WTC11 (cell line): ENCODE data around the gene ZIK1. TPM values are rescaled to one million over a fixed set of nuclear protein-coding genes. Genes with fewer than 3 reads are reported as not detected.

Source experiments
- ATAC-seq: fragments of 200-7000 bp; cut with Tn5 transposase; 2 replicates; pipeline ENCODE4 v1.10.0; 2021; ENCODE audit warnings: mild to moderate bottlenecking, moderate library complexity
- CTCF ChIA-PET: fragments of 300-600 bp; sonication (Branson Sonifier 250); formaldehyde crosslinking; loops from one replicate; lab custom pipeline; 2021; ENCODE audit warnings: antibody characterized with exemption; lab: Charles Lee
- POLR2A ChIA-PET: fragments of 350-600 bp; sonication (Branson Sonifier 250); formaldehyde crosslinking; loops from one replicate; lab custom pipeline; 2021; ENCODE audit warnings: antibody characterized with exemption; lab: Charles Lee
- DNase-seq: peaks from one replicate; pipeline ENCODE4 v3.0.0; 2021; ENCODE audit warnings: low spot score
- H3K27ac Mint-ChIP-seq: 2 replicates; pipeline ENCODE4 v1.8.0; 2021; ENCODE audit warnings: mixed read lengths
- H3K27me3 Mint-ChIP-seq: 2 replicates; pipeline ENCODE4 v1.8.0; 2021; ENCODE audit warnings: low read depth, mild to moderate bottlenecking, moderate library complexity, mixed read lengths
- H3K36me3 Mint-ChIP-seq: 2 replicates; pipeline ENCODE4 v1.8.0; 2021; ENCODE audit warnings: mixed read lengths
- H3K4me1 Mint-ChIP-seq: 2 replicates; pipeline ENCODE4 v1.8.0; 2022; ENCODE audit warnings: mixed read lengths
- H3K4me3 Mint-ChIP-seq: 2 replicates; pipeline ENCODE4 v1.8.0; 2021; ENCODE audit warnings: mild to moderate bottlenecking, moderate library complexity, mixed read lengths
- H3K9me3 Mint-ChIP-seq: 2 replicates; pipeline ENCODE4 v1.8.0; 2021; ENCODE audit warnings: mixed read lengths
- FOXJ3 ChIP-seq: sonication (generic); formaldehyde crosslinking; IDR thresholded peaks from 2 replicates; pipeline ENCODE4 v1.9.0; 2021; ENCODE audit warnings: missing genetic modification reagents, mild to moderate bottlenecking, borderline replicate concordance
- GTF2I ChIP-seq: fragments of 250-450 bp; sonication (Bioruptor Pico); conservative IDR thresholded peaks from 2 replicates; pipeline ENCODE4 v1.4.0; 2021; ENCODE audit warnings: mild to moderate bottlenecking
- IRF2 ChIP-seq: sonication (generic); formaldehyde crosslinking; IDR thresholded peaks from 2 replicates; pipeline ENCODE4 v1.8.0; 2022; ENCODE audit warnings: low read depth, missing genetic modification reagents, borderline replicate concordance
- NFE2L1 ChIP-seq: sonication (generic); formaldehyde crosslinking; IDR thresholded peaks from 2 replicates; pipeline ENCODE4 v1.8.1; 2023; ENCODE audit warnings: missing genetic modification reagents
- NR2C2 ChIP-seq: sonication (generic); formaldehyde crosslinking; IDR thresholded peaks from 2 replicates; pipeline ENCODE4 v1.8.0; 2022; ENCODE audit warnings: mild to moderate bottlenecking, missing genetic modification reagents
- NR3C1 ChIP-seq: sonication (generic); formaldehyde crosslinking; conservative IDR thresholded peaks from 2 replicates; pipeline ENCODE4 v1.8.1; 2023; ENCODE audit warnings: low read depth, mild to moderate bottlenecking, missing genetic modification reagents
- SMAD3 ChIP-seq: sonication (generic); formaldehyde crosslinking; IDR thresholded peaks from 2 replicates; pipeline ENCODE4 v1.8.0; 2022; ENCODE audit warnings: missing genetic modification reagents, mild to moderate bottlenecking, borderline replicate concordance
- SOX15 ChIP-seq: fragments of 250-450 bp; sonication (Bioruptor Pico); IDR thresholded peaks from 2 replicates; pipeline ENCODE4 v1.9.0; 2021; ENCODE audit warnings: mild to moderate bottlenecking
- TEAD1 ChIP-seq: sonication (generic); formaldehyde crosslinking; IDR thresholded peaks from 2 replicates; pipeline ENCODE4 v1.8.0; 2022; ENCODE audit warnings: mild to moderate bottlenecking, missing genetic modification reagents
- ZNF121 ChIP-seq: sonication (generic); formaldehyde crosslinking; IDR thresholded peaks from 2 replicates; pipeline ENCODE4 v1.8.0; 2023; ENCODE audit warnings: missing genetic modification reagents
- ZNF317 ChIP-seq: sonication (generic); formaldehyde crosslinking; IDR thresholded peaks from 2 replicates; pipeline ENCODE4 v1.8.1; 2023; ENCODE audit warnings: low read depth, mild to moderate bottlenecking, moderate library complexity, missing genetic modification reagents, borderline replicate concordance
- ZNF396 ChIP-seq: fragments of 250-450 bp; sonication (Bioruptor Pico); IDR thresholded peaks from 2 replicates; pipeline ENCODE4 v1.8.0; 2021; ENCODE audit warnings: mild to moderate bottlenecking, moderate library complexity, borderline replicate concordance
- ZNF416 ChIP-seq: fragments of 250-450 bp; sonication (Bioruptor Pico); IDR thresholded peaks from 2 replicates; pipeline ENCODE4 v1.9.0; 2021; ENCODE audit warnings: mild to moderate bottlenecking, inconsistent platforms
- total RNA-seq: library from RNA; stranded (reverse); gene quantifications from 3 replicates; pipeline ENCODE4 v1.2.3, GENCODE V29; 2021
- TF ChIP-seq, protein P1 (sequence below): sonication (generic); formaldehyde crosslinking; IDR thresholded peaks from 2 replicates; pipeline ENCODE4 v1.8.0; 2023; ENCODE audit warnings: missing genetic modification reagents
- TF ChIP-seq, protein P2 (sequence below): fragments of 250-450 bp; sonication (Bioruptor Pico); IDR thresholded peaks from 2 replicates; pipeline ENCODE4 v2.1.2; 2022; ENCODE audit warnings: mild to moderate bottlenecking, moderate library complexity
- TF ChIP-seq, protein P3 (sequence below): sonication (generic); formaldehyde crosslinking; IDR thresholded peaks from 2 replicates; pipeline ENCODE4 v1.8.1; 2023; ENCODE audit warnings: mild to moderate bottlenecking, missing genetic modification reagents, borderline replicate concordance
- TF ChIP-seq, protein P4 (sequence below): sonication (generic); formaldehyde crosslinking; IDR thresholded peaks from 2 replicates; pipeline ENCODE4 v1.8.1; 2022; ENCODE audit warnings: mild to moderate bottlenecking, moderate library complexity, missing genetic modification reagents
- TF ChIP-seq, protein P5 (sequence below): sonication (generic); formaldehyde crosslinking; IDR thresholded peaks from 2 replicates; pipeline ENCODE4 v1.8.1; 2022; ENCODE audit warnings: low read depth, missing genetic modification reagents, borderline replicate concordance
- TF ChIP-seq, protein P6 (sequence below): sonication (generic); formaldehyde crosslinking; conservative IDR thresholded peaks from 2 replicates; pipeline ENCODE4 v1.8.1; 2022; ENCODE audit warnings: mild to moderate bottlenecking, missing genetic modification reagents
- TF ChIP-seq, protein P7 (sequence below): fragments of 250-450 bp; sonication (Bioruptor Pico); conservative IDR thresholded peaks from 2 replicates; pipeline ENCODE4 v1.9.0; 2021; ENCODE audit warnings: mild to moderate bottlenecking

Gene ZIK1
- total RNA-seq, 1 experiment from 2014 or later, result 31.1 TPM

DNA sequence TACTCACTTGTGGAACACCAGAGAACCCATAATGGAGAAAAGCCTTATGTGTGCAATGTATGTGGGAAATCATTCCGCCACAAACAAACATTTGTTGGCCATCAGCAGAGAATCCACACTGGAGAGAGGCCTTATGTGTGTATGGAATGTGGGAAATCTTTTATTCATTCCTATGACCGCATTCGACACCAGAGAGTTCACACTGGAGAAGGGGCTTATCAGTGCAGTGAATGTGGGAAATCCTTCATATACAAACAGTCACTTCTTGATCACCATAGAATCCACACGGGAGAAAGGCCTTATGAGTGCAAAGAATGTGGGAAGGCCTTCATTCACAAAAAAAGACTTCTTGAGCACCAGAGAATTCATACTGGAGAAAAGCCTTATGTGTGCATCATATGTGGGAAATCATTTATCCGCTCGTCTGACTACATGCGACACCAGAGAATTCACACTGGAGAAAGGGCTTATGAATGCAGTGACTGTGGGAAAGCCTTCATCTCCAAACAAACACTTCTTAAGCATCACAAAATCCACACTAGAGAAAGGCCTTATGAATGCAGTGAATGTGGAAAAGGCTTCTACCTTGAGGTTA lies 45.9 kb upstream of the ZIK1 start (continued):
- TF ChIP-seq, protein P1, sequence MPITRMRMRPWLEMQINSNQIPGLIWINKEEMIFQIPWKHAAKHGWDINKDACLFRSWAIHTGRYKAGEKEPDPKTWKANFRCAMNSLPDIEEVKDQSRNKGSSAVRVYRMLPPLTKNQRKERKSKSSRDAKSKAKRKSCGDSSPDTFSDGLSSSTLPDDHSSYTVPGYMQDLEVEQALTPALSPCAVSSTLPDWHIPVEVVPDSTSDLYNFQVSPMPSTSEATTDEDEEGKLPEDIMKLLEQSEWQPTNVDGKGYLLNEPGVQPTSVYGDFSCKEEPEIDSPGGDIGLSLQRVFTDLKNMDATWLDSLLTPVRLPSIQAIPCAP, result no peak

DNA sequence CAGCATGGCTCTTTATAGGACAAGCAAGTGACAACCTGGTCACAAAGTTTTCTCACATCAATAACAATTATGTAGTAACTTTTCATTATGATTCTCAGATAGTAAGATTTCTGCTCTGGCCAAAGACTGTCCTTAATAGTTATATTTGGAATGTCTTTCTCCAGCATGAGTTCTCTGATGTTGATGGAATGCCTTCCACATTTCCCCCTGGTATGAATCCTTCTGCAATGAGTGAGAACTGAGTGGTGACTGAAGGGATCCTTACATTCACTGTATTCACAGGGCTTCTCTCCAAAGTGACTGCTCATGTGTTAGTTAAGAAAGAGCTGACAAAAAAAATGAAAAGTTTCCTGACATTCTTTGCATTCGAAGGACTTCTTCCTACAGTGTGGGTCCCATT lies 37.4 kb upstream of the ZIK1 start:
- no peaks in the 10 kb centered on the region for H3K27me3 Mint-ChIP-seq
- ATAC-seq (no peak), DNase-seq (no peak)
- H3K4me1 Mint-ChIP-seq, result no peaks in the 10 kb centered on the region
- POLR2A ChIA-PET, result no interaction called here
- no peak overlapping the region for H3K27ac Mint-ChIP-seq
- peaks cover 18% of the 10 kb centered on the region for H3K9me3 Mint-ChIP-seq
- H3K4me3 Mint-ChIP-seq, result no peak overlapping the region
- H3K36me3 Mint-ChIP-seq, result peaks cover 80% of the 10 kb centered on the region
- CTCF ChIA-PET, result no interaction called here
- TF ChIP-seq NR2C2 (CRISPR knock-in tag) (no peak), NFE2L1 (CRISPR knock-in tag) (no peak), ZNF396 (CRISPR knock-in tag) (no peak), TEAD1 (CRISPR knock-in tag) (no peak), ZNF317 (CRISPR knock-in tag) (no peak), ZNF121 (no peak), ZNF416 (CRISPR knock-in tag) (no peak)
- TF ChIP-seq, protein P2, sequence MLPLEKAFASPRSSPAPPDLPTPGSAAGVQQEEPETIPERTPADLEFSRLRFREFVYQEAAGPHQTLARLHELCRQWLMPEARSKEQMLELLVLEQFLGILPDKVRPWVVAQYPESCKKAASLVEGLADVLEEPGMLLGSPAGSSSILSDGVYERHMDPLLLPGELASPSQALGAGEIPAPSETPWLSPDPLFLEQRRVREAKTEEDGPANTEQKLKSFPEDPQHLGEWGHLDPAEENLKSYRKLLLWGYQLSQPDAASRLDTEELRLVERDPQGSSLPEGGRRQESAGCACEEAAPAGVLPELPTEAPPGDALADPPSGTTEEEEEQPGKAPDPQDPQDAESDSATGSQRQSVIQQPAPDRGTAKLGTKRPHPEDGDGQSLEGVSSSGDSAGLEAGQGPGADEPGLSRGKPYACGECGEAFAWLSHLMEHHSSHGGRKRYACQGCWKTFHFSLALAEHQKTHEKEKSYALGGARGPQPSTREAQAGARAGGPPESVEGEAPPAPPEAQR (CRISPR knock-in tag), result no peak
- TF ChIP-seq, protein P3, sequence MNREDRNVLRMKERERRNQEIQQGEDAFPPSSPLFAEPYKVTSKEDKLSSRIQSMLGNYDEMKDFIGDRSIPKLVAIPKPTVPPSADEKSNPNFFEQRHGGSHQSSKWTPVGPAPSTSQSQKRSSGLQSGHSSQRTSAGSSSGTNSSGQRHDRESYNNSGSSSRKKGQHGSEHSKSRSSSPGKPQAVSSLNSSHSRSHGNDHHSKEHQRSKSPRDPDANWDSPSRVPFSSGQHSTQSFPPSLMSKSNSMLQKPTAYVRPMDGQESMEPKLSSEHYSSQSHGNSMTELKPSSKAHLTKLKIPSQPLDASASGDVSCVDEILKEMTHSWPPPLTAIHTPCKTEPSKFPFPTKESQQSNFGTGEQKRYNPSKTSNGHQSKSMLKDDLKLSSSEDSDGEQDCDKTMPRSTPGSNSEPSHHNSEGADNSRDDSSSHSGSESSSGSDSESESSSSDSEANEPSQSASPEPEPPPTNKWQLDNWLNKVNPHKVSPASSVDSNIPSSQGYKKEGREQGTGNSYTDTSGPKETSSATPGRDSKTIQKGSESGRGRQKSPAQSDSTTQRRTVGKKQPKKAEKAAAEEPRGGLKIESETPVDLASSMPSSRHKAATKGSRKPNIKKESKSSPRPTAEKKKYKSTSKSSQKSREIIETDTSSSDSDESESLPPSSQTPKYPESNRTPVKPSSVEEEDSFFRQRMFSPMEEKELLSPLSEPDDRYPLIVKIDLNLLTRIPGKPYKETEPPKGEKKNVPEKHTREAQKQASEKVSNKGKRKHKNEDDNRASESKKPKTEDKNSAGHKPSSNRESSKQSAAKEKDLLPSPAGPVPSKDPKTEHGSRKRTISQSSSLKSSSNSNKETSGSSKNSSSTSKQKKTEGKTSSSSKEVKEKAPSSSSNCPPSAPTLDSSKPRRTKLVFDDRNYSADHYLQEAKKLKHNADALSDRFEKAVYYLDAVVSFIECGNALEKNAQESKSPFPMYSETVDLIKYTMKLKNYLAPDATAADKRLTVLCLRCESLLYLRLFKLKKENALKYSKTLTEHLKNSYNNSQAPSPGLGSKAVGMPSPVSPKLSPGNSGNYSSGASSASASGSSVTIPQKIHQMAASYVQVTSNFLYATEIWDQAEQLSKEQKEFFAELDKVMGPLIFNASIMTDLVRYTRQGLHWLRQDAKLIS (CRISPR knock-in tag), result no peak
- TF ChIP-seq, protein P4, sequence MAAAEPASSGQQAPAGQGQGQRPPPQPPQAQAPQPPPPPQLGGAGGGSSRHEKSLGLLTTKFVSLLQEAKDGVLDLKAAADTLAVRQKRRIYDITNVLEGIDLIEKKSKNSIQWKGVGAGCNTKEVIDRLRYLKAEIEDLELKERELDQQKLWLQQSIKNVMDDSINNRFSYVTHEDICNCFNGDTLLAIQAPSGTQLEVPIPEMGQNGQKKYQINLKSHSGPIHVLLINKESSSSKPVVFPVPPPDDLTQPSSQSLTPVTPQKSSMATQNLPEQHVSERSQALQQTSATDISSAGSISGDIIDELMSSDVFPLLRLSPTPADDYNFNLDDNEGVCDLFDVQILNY (CRISPR knock-in tag), result no peak

DNA sequence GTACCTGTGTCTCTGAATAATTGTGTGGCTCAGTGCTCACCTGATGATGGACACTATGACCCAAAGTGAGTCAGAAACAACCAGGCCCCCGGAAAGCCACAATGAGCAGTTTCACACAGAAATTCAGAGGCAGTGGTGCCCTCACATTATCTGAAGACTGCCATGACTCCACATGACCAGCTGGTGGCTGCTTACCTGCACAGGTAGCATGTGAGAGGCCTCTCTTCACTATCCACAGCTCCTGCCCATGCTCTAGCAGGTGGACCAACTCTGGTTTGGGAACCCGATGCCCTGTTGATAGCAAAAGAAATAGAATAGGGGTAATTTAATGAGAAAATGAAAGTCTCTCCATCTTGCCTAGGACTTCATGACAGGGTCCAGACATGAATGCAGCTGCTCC lies 31.5 kb upstream of the ZIK1 start:
- POLR2A ChIA-PET, result no interaction called here
- DNase-seq (peak; percentile 12), ATAC-seq (peak; percentile 65)
- no peak overlapping the region for H3K4me3 Mint-ChIP-seq
- CTCF ChIA-PET, result interaction anchor here (0.8 to 1.3 kb wide), 2 partner anchors 25 to 80 kb away, joined by 3 read pairs; partner anchors contain the start of genes ZNF211 and ZNF549
- no peaks in the 10 kb centered on the region for H3K4me1 Mint-ChIP-seq
- peaks cover 83% of the 10 kb centered on the region for H3K36me3 Mint-ChIP-seq
- peaks cover 15% of the 10 kb centered on the region for H3K9me3 Mint-ChIP-seq
- no peaks in the 10 kb centered on the region for H3K27me3 Mint-ChIP-seq
- H3K27ac Mint-ChIP-seq, result no peak overlapping the region
- TF ChIP-seq IRF2 (no peak), SMAD3 (no peak), SOX15 (CRISPR knock-in tag) (no peak), FOXJ3 (CRISPR knock-in tag) (no peak), NR3C1 (CRISPR knock-in tag) (no peak), GTF2I (no peak)
- TF ChIP-seq, protein P5, sequence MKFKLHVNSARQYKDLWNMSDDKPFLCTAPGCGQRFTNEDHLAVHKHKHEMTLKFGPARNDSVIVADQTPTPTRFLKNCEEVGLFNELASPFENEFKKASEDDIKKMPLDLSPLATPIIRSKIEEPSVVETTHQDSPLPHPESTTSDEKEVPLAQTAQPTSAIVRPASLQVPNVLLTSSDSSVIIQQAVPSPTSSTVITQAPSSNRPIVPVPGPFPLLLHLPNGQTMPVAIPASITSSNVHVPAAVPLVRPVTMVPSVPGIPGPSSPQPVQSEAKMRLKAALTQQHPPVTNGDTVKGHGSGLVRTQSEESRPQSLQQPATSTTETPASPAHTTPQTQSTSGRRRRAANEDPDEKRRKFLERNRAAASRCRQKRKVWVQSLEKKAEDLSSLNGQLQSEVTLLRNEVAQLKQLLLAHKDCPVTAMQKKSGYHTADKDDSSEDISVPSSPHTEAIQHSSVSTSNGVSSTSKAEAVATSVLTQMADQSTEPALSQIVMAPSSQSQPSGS, result no peak
- TF ChIP-seq, protein P6, sequence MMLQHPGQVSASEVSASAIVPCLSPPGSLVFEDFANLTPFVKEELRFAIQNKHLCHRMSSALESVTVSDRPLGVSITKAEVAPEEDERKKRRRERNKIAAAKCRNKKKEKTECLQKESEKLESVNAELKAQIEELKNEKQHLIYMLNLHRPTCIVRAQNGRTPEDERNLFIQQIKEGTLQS, result no peak
- TF ChIP-seq, protein P7, sequence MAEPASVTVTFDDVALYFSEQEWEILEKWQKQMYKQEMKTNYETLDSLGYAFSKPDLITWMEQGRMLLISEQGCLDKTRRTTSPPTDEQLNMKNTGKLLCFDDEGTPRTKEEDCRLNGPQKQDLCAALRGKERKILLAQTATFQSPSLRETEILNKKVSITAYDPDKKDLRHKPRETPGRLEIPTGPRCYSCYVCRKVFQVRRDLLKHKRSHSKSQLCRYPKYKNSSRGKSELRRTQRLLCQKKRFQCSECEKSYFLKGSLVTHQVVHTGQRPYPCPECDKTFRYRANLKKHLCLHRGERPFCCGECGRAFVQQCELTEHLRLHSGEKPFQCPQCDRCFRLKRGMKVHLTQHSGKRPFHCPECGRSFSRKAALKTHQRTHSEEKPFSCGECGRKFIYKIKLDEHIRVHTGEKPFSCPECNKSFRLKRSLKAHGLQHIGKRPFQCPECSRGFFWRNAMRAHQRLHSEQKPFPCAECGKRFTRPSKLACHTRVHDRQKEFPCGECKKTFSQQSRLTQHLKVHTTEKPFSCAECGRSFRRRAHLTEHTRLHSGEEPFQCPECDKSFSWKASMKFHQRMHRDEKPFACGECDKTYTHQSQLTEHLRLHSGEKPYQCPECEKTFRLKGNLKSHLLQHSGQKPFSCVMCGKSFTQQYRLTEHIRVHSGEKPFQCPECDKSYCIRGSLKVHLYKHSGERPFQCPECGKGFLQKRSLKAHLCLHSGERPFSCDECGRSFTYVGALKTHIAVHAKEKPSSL (CRISPR knock-in tag), result no peak
